CD4-positive, alpha-beta T cell treated with Interleukin-10 for 1 hour (primary cell): ENCODE measurements around the gene GRIA4.

Experiments used
- DNase-seq: peaks from one replicate; pipeline ENCODE4 v3.0.0-alpha.2; 2020

Gene GRIA4

DNA sequence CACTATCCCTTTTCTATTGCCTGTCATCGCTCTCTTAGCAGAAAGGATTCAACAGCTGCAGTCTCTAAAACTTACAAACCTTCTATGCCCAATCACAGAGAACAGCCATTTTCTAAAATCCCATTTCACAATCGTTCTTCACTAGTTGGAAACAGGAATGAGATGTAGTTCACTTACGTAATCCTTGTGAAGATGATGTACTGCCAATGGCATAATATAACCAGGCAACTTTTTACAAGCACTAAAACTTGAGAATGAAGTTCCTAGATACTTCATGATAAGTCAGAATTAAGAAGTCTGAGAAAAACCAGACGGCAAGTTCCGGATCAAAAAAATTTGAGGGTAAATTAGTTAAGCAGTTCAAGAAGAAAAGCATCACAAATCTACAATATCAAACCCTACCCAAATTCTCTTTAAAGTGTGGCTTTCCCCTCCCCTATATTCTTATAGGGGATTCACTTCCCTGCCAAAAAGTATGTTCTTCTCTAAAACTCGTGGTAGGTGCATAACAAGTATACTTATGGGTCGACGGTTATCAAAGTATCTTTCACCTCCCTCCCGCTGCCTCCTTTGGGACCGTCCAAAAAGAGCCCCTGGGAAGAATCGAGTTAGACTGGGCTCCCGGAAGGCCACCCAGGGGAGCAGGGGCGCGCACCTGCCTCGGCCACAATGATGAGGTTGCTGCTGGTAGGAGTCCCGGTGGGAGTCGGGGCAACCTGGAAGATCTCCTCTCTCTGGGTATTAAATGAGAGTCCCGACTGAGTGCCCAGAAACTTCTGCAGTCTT is 411.5 kb downstream of the GRIA4 start:
- no peak for DNase-seq

DNA sequence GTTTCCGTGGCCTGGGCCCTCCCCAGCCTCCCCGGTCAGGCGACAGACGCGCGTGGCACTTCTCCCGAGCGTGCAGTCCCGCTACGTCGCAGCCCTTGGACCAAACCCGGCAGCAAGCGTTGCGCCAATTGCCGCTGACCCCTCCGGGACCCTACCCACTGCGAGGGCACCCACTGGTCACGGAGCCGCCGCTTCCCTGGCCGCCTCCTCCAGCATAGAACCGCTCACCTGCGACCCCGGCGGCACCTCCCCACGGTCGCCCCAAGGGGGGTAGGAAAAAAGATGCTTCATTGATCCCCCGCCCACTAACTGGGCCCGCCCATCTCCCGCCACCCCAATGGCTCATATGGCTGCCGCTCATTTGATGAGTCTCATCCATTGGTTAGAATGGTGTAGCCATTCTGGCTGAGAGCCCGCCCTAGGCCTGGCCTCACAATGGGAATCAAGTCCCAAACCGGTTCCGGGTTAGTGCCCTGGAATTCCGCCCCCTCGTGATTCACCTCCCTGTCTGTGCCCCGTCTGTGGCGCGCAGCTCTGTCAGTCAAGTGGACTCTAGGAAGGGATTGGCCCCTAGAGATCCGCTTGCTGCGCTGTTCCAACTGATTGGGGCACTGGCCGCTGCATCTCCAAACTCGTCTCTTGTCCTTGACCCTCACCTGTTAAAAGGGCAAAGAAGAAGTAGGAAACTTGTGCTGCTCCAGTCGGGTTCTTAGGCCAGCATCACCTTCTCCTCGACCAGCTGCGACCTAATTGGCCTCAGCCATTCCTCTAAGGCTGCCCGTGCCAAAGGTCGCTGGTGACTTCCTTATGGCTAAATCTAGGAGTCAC is 412.3 kb downstream of the GRIA4 start, which contains the start of gene MSANTD4:
TSS of gene MSANTD4 (minus strand) at position 274 of the 828 bp plus-strand sequence. CDS start 11,323 bp downstream, outside the sequence.
- peak; percentile 98 for DNase-seq

DNA sequence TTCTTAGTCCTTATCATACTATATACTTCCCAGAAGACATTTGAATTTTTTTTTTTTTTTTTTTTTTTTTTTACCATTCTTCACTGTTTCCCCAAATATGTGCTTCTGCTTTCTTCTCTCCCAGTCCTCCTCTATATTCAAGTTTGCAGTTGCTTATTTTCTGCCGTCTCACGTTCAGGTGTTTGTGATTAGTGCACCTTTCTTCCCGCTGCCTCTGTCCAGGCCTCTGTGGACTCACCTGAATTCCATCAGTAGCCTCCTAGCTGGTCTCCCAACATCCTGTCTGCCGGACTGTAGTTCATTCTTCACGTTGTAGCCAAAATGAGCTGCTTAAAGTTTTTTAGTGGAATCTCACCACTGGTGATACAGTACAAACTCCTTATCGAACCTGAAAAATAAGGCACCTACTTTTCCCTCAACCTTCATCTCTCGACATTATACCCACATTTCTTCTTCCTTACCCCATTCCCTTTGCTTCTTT is 413.0 kb downstream of the GRIA4 start:
- DNase-seq = no peak

DNA sequence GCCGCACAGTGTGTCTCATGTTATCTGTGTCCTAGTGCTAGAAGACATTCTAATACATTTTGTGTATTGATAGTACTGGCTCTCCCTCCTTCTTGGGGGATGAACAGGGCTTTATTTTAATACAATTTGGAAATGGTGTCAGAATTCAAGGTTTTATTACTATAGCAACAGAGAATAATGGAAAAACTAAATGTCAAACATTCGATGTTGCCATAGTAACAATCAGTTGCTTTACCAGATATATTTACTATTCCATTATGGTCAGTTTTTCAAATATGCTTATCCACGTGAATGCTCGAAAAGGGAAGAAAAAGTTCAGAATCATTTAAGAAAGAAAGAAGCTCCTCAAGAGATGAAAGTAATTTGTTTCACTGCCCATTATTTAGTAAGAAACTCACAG is 420.7 kb downstream of the GRIA4 start:
- DNase-seq = no peak

DNA sequence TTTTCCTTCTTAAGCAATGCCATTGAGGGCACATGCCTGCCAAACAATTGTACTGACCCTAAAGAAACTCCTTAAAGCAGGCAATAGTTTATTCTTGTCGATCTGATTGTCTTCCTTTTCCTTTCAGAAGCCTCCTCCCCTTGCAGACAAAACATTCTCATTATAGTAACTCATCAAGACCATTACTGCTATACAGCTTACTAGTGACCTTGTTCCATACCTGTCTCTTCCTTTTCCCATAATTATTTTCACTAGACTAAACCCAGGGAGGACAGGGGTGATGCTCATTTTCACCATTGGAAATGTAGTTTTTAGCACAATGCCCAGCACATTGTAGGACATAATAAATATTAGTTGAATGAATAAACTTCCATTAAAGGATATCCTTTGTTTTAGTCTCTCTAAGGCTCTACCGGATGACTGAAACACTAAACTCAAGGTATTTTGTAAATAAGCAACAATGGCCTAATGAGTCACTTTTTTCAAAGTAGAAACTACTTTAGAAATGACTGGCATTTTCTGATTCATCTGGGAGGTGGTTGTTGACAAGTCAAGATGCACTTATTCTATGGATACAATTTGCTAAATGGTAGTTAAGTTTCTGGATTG is 421.4 kb downstream of the GRIA4 start:
- DNase-seq = no peak
